HG02840 (cell line): Measurements from ENCODE around the gene FIBCD1.

Experiments used
- ATAC-seq: cut with Tn5 transposase; IDR thresholded peaks from one replicate; pipeline ENCODE4 v1.9.1; 2021; ENCODE audit warnings: mild to moderate bottlenecking, moderate library complexity, moderate number of reproducible peaks; ENCODE audit not compliant: unreplicated experiment, low FRiP score

Gene FIBCD1

GRCh38 chr9:130899051-130899748 lies 39.8 kb downstream of the FIBCD1 start:
- ATAC-seq = no peak

GRCh38 chr9:130898552-130898852 lies 40.5 kb downstream of the FIBCD1 start:
- no peak for ATAC-seq

DNA sequence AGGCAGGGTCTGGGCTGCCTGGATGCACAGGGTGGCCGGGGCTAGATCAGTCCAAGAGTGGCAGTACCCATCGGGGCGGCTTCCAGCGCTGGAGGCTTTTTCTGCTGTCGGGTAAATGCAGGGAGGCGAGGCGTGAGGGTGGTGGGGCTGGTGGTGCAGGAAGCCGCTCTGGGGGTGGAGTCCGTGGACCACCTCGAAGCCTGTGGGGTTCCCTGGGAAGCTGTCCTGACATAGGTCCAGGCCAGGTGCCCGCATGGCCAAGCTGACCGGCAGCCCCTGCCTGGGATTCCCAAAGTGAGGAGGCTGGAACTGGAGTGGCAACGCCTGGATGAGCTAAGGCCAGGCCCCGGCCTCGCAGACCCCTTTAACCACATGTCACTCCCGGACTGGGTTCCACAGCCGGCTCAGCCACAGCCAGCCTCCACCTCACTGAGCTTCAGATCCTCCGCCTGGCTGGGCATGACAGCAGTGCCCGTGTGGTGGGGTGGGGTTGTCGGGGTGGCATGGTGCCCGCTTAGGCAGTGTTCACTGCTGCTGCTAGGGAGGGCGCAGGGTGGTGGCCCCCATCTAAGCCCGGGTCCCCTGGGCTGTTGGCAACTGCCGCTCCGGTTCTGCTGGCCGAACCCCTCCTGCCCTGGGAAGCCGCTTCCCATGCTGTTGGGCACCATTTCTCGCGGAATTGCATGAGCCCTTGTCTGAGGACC lies 41.0 kb downstream of the FIBCD1 start:
- ATAC-seq = no peak

GRCh38 chr9:130897105-130897751 lies 41.8 kb downstream of the FIBCD1 start:
- ATAC-seq = no peak

GRCh38 chr9:130896233-130897014 lies 42.6 kb downstream of the FIBCD1 start, which contains the start of gene QRFP:
TSS of gene QRFP (minus strand) at chr9:130896812. CDS start at chr9:130893838, 2,974 bp downstream.
- ATAC-seq = no peak

GRCh38 chr9:130895481-130896232 lies 43.4 kb downstream of the FIBCD1 start:
- ATAC-seq = no peak

GRCh38 chr9:130895038-130895437 lies 44.0 kb downstream of the FIBCD1 start:
- no peak for ATAC-seq

- no peak for ATAC-seq
These were observed 44.5 kb downstream of the FIBCD1 start for GRCh38 chr9:130894546-130894945.

- no peak for ATAC-seq
These were observed 45.5 kb downstream of the FIBCD1 start for GRCh38 chr9:130893341-130894101.

DNA sequence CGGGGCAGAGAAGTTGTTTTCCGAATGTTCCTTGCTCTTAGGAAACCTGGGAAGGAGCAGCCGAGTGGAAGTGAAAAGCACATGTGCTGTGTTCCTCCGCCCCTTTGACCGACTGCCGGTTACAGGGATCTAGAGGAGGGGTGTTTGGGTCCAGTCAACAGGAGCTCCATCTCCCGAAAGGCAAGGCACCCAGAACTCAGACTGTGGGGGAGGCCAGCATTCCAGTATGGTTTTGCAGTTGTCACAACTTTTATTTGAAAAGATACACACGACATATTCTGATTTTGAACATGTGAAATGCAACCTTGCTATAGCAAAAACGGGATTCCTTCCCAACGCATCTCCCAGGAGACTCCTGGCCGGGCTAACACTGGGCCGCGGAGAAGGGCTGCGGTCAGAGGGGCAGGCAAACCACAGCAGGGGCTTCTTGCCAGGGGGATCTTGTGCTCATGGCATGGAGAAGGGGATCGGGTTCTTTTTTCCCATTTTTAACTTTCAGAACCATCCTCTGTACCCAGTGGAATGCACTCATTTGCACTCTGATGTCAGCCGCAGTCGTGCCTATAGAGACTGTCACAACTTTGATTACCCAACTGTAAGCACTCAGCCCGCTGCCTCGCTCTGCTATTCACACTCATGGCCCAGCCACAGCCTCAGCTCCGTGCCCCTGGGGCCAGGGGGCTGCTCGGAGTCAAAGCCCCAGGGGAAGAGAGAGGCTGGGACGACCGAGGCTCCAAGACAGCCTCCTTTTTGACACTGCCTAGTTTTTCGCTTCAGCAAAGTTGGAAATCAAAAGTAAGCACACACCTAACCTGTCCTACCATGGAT lies 46.4 kb downstream of the FIBCD1 start:
- ATAC-seq = no peak

DNA sequence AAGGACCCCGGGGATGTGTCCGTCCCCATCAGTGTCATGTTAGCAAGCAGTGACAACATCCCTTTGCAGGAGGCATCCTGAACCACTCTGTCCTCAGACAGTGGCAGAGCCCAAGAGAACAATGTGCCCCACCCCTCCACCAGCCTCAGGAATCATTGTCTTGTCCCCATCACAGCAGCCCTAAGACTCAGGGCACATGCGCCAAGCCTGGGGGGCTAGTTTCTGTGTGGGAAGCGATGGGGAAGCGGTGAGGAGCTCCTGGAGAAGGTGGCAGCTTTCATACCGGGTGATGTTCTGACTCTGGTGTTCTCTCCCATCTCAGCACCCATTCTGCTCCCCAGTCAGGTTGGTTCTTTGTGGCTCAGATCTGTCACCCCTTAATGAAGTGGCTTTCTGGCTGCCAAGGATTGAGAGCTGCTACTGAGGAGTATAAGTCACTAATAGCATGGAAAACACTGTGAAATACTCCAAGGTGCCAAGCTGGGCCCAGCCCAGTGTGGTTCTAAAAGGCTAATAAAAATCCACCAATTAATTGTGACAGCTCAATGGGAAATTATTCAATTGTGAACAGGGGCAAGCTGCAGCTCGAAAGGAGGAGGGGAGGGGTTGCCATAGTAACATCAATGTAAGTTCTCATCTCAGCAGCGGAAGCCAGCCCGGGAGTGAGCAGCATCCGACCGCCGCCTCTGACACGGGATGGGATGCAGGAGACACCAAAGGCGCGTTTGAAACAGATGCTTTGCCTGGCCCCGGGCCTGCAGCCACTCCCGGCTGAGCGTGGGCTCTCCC lies 47.2 kb downstream of the FIBCD1 start:
- no peak for ATAC-seq

DNA sequence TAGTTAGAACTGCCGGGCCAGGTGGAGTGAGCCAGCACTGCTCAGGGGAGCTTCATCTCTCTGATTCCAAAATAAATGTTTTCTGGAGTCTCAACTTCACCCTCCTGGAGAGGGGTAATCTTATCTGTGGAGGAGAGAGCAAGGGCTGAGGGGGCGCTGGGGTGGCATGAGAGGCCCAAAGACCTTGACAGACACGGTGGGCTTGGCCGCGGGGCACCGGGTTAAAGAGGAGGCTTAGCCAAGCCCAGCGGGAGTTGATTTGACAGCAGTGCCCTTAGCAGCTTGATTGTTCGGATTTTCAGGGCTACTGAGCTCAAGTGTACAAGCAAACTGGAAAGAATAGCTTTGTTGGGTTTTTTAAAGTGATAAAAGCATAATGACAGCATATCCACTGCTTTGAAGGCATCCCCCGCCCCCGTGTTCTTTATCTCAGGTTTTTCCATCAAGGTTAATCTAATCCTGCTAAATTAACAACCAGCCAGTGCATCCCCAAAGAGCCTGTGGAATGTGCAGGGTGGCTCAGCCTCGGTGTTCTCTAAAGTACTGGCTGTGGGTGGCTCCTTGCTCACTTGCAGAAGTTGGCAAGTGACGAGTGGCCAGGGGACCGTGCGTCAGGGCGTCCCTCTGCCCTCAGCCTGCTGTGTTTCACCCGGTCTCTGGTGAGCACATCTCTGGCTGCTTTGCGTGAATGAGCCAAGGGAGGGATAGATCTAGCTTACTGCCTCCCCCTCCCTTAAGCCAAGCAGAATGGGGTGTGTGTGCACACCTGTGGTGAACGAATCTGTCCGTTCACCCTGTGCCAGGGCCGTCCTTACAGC lies 48.0 kb downstream of the FIBCD1 start:
- ATAC-seq = no peak

DNA sequence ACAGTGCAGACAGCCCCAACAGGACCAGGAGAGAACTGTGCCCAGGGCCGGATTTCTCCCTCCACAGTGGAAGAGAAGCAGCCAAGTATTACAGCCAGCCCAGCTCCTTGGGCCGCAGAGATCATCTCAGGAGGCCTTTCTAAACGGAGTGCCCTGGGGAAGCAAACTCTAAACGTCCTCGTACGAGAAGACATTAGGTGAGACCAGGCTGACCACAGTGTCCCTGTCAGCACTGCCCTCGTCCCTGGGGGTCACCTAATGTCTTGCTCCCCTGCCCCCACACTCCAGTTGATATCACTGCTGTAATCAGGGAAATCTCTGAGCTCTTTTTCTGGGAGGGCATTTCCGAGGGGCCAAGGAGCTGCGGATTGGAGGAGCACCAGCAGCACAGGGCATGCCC lies 48.9 kb downstream of the FIBCD1 start:
- ATAC-seq = no peak

GRCh38 chr9:130888146-130888885 lies 50.7 kb downstream of the FIBCD1 start:
- no peak for ATAC-seq

DNA sequence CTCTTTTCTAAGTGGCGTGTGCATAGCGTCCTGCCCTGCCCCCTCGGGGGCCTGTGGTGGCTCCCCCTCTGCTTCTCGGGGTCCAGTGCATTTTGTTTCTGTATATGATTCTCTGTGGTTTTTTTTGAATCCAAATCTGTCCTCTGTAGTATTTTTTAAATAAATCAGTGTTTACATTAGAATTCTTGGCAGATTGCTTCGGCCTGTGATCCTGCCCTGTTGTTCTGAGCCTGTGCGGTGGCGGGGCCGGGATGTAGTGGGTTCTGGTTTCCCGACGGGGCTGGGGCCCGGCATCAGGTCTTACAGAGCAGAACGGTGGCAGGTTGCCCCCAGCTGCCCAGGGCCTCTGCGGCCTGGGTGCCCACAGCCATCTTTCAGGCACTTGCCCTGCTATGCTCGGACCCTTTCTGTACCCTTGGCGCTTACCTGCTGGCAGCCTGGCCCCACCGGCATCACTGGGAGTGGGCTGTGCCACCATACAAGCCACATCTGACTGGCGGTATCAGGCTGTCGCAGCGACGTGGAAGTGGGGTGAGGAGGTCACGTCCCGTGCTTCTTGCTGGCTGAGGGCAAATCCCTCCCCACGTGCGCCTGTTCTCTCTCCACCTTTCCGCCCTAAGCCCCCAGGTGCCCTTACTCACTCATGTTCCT lies 51.4 kb downstream of the FIBCD1 start:
- no peak for ATAC-seq

GRCh38 chr9:130886981-130887380 lies 52.1 kb downstream of the FIBCD1 start:
- ATAC-seq = no peak
